Measurements from ENCODE around the gene PPP1R3E.

PPP1R3E gene

DNA sequence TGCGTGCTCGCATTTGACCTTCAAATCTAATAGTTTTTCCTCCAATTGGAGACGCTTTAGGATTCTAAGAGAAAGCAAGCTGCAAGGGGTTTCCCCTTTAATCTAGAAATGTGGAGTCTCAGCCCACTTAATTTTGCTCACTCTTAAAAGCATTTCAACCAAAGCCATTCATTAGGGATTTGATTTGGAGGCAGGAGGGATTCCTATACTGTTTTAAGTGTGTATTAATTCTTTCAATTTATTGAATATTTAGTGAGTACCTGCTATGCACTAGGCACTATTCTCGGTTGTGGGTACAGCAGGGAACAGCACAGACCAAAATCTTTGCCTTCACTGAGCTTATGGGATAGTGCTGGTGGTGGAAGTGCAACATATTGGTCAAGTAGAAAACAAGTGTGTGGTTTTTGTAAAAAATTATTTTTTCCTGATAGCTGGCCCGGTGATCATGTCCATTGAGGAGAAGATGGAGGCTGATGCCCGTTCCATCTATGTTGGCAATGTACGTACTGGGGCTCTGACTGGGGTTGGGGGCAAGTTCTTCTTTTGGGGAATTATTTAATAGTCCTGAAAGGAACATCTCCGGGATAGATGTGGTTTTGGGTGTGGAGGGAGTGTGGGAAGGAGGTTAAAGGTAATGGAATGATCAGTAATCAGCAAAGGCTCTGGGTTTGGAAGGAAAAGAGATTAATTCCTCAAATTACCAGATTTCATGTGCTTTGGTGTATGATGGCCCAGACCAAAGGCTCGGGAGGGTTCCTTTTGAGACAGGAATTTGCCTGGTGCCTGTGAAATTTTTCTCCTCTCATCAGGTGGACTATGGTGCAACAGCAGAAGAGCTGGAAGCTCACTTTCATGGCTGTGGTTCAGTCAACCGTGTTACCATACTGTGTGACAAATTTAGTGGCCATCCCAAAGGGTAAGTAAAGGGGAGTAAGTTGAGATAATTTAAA is 20.2 kb upstream of the PPP1R3E start:
- no peak for DNase-seq

DNA sequence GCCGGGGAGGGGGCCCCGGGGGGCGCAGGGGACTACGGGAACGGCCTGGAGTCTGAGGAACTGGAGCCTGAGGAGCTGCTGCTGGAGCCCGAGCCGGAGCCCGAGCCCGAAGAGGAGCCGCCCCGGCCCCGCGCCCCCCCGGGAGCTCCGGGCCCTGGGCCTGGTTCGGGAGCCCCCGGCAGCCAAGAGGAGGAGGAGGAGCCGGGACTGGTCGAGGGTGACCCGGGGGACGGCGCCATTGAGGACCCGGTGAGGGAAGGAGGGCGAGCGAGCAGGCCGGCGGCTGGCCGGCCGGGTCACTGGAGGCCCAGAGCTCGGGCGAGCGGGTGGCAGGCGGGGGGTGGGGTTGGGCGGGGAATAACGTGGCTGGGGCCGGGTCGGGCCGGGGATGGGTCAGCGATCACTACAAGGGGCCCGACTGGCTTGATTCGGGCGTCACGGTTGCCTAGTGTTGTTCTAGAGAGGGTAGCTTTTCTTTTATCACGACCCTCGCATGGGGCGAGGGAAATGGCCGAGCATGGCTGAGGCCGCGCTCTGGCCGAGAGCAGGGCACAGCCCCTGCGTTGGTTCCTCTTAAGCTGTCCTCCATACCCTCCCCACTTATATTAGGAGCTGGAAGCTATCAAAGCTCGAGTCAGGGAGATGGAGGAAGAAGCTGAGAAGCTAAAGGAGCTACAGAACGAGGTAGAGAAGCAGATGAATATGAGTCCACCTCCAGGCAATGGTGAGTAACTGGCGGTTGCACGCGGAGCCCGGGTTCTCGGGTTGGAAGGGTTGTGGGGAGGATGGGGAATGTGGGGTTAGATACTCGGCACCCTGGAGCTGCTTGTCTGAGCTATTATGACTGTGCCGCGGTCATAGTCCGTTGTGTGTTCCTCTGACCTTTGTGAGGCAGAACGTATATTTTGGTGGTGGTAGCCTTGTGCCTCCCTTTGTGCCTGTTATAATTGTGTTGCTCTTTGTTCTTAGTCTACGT is 19.2 kb upstream of the PPP1R3E start:
- peak; percentile 21 for DNase-seq

DNA sequence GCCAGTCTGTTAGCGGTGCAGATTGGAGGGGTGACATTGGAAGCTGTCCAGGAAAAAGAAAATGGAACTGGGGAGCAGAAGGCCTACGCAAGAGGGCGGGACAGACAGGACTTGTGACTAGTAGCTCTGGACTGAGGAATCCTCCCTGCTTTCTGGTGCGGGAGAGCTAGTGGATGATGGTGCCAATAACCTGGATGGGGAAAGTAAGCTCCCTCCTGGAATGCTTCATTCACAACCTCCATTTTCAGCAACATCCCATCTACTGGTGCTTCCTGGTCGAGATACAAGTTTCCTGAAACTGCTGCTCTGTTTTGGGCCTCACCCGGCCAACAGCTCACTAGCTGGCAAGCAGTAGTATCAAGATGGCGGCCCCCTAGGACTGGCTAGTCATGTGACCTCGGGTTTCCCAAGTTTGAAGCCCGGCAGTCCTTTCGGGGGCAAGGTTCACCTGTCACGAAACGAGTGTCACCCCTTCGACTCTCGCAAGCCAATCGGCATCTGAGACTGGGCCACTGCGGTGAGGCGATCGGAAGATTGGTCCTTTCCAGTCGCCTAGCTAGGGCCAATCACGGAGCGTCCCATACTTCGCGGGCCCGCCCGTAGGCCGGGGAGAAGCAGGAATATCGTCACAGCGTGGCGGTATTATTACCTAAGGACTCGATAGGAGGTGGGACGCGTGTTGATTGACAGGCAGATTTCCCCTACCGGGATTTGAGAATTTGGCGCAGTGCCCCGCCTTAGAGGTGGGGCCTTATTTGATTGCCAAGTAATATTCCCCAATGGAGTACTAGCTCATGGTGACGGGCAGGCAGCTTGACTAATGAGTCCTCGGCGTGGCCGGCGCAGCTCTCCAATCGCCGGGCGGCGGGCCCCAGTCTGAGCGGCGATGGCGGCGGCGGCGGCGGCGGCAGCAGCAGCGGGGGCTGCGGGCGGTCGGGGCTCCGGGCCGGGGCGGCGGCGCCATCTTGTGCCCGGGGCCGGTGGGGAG is 18.2 kb upstream of the PPP1R3E start, which contains the start of gene PABPN1:
TSS of gene PABPN1 (plus strand) at position 874 of the 988 bp plus-strand sequence. CDS start at position 887, 13 bp downstream.
- peak; percentile 100 for DNase-seq

DNA sequence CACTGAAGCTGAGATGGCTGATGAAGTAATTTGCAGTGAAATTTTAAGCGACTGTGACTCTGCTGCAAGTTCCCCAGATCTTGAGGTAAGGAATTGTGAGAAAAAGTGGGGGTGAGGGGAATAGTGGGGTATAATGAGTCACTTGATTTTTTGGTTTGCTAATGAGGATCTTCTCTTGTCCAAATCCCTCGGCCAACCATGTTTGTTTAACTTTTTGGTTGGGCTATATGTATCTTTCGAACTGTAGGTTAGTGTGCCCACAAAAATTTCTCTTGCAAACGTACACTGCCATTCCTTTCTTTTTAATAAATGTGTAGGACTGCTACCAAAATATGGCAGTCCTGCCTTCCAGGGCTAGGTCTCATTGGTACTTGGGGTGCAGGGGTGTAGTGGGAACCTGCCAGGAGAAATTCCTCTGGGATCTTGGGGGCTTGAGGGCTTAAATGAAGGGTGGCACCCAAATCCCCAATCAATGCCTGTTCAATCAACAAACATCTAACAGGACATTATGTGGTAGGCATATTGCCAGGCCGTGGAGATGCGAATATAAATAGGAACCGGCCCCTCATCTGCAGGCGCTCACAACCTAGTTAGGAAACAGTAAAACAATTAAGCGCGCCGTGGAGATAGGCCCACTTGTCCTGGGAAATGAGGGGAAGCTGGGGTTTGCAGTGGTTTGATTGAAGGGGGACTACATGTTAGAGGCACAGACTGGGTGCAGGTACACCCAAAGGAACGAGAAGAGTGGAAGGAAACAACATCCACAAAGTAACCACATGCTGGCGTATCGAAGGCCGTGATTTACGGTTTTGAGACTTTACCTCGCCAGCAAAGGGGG is 17.3 kb upstream of the PPP1R3E start:
- DNase-seq, result no peak

DNA sequence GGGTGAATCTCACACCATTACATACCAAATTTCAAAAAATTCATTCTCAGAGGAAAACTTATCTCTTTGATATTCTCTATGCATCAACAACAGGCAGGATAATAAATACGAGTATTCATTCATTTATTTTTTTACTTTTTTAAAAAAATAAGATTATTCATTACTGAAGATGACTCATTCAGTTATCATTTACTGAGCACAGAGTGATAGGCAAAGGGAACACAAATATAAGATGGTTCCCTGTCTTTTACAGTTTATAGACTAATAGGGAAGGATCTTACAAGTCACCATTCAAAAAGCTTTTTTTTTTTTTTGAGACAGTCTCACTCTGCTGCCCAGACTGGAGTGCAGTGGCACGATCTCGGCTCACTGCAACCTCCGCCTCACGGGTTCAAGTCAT is 13.6 kb upstream of the PPP1R3E start:
- DNase-seq, result no peak

DNA sequence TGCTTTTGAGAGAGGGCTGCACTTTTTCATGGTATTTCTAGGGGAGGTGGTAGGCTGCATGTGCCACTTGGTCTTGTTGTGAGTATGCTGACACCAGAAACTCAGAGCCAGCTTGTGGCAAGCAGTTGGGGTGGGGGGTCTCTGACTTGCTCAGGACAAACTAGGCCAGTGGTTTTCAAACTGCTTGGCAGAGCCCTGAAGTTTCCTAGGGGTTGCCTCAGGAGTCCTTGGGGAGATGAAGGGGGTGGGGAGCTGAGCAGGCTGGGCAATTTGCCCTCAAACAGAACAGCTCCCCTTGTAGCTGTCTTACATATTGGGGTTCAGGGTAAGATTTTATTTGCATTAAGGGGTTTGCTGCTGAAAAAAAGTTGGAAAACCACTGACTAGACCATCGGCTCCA is 7.9 kb upstream of the PPP1R3E start:
- DNase-seq, result no peak

DNA sequence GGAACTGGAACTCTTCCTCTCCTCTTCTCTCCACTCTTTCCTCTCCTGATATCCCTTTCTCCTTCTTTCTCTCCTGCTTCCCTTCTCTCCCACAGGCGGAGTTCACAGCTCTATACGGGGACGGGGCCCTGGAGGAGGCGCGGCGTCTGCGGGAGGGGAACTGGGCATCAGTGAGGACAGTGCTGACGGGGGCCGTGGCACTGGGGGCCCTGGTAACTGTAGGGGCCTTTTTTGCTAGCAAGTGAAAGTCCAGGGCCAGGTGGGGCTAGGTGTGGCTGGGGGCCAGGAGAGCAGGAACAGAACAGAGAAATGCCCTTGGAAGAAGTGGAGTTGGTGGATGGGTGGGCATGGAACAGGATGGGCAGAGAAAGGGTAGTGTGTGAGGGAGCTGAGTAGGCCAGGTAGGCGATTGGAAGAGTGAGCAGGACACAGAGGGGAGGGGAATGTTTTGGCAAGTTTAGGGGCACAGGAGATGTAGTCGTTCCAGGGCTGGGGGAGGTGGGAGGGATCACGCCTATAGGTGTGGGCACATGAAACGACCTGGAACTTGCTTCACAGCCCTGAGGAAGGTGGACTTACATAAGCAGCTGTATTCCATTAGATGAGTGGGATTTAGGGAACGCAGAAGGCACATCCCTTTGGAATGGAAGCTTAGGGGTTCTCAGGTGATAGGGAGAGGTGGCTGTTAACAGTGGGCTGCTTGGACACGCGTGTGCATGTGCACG is 6.2 kb upstream of the PPP1R3E start:
- no peak for DNase-seq

DNA sequence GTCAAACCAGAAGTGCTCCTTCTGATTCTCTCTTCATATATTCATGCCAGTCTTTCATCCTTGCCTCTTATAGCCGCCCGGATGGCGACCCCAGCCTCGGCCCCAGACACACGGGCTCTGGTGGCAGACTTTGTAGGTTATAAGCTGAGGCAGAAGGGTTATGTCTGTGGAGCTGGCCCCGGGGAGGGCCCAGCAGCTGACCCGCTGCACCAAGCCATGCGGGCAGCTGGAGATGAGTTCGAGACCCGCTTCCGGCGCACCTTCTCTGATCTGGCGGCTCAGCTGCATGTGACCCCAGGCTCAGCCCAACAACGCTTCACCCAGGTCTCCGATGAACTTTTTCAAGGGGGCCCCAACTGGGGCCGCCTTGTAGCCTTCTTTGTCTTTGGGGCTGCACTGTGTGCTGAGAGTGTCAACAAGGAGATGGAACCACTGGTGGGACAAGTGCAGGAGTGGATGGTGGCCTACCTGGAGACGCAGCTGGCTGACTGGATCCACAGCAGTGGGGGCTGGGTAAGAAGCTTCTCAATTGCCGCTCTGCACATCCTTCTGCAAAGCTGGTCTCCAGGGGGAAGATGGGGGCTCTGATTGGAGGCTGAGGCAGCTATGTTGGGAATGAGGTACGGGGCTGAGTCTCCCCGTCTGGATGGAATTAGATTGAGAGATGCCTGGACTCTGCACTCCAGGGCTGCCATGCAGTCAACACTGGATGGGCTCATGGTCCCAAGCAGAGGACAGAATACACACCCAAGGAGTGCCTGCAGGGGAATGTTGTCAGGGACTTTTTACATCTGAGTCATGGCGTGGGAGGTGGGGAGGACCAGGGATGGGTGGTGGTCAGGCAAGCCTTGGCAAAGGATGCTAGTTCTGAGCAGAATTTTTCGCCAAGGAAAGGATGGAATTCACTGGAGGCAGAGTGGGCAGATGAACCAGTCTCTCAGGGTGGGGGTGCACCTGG is 5.3 kb upstream of the PPP1R3E start:
- DNase-seq, result no peak

DNA sequence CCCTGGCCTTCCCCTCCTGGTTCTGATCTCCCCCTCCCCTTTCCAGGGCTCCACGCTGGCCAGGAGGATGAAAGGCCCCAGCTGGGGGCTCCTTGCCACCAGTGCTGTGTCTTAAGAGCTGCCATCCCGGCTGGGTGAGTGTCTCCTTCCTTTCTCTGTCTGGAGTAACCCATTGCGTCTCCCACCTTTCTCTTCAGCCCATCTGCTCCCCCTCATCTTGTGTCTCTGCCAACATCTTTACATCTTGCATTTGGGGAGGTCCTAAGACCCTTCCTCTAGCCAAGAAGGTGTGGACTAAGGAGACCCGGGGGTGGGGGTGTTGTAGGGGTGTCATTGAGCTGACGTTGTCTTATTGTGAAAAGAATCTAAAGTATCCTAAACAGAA is 4.5 kb upstream of the PPP1R3E start:
- no peak for DNase-seq

DNA sequence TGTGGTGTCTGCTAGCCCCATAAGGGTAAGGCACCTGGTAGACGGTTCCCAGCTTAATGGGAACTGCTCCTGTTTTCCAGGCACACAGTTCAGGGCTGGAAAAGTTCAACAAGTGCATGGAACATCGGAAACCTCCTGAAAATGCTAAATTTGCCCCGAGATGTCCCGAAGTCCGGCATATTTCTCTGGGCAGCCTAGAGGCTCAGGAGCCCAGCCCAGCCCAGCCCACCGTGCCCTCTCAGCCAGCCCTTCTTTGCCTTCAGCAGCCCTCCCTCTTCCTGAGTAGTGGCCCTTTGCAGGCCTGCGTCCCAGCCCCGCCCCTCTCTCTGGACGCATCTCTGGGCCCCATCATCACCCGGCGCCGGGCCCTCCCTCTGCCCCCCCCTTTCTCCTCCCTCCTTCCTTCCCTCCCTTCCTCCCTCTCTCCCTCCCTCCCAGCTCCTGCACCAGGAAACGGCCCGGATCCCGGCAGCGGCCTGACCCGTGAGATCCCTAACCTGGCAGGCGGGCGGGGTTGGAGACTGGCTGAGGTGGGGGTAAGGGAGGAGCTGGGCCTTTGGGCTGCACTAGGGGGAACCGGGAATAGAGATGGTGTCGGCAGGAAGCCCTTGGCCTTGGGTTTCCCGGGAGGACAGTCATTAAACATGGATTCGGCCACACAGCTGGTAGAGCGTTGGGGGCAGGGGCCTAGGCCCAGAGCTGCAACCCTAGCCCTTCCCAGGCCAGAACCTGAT is 3.9 kb upstream of the PPP1R3E start, which contains the start of gene BCL2L2:
TSS of gene BCL2L2 (plus strand) at position 422 of the 734 bp plus-strand sequence. CDS start 935 bp downstream, outside the sequence.
- DNase-seq, result peak; percentile 87

DNA sequence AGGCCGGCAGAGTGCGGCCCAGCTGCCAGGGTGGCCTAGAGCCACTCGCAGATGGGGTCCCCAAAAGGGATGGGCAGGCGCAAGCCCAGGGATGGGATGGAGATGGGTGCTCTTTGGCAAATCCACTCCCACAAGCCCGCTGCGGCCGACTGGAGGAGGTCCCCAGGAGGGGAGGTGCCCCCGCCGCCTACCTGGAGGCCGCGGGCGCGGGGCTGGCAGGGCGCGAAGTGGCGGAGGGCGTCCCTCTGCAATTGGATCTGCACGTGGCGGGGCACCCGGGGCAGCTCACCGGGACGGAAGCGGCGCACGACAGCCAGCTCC is 730 bp downstream of the PPP1R3E start:
- no peak for DNase-seq

DNA sequence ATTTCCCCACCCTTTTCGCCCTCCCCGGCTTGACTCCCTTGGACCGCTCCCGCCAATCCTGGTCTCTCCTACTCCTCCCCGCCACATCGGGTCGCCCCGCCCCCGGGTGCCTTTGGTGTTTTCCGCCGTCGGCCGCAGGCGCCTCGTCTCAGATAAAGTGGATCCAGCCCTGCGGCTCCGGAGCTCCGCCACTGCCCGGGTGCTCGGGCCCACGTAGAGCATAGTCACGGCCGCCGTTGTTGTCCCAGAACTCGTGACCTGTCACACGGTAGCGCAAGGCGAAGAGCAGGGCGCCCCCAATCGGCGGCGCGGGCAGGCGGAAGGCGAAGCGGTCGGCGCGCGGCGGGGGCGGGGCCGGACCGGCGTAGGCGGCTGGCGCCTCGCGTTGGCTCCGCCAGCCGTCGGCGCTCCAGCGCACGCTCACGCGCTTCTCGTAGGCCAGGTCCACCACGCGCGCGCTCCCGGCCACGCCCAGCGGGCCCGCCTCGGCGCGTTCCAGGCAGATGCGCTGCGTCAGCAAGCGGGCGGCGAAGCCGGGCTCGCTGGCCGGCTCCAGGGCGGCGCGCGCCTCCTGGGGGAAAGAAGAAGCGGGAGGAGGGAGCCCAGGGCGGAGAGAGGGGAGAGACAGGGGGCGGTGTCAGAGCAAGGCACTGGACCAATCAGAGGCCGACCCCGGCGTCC is 1.2 kb downstream of the PPP1R3E start:
- peak; percentile 97 for DNase-seq

DNA sequence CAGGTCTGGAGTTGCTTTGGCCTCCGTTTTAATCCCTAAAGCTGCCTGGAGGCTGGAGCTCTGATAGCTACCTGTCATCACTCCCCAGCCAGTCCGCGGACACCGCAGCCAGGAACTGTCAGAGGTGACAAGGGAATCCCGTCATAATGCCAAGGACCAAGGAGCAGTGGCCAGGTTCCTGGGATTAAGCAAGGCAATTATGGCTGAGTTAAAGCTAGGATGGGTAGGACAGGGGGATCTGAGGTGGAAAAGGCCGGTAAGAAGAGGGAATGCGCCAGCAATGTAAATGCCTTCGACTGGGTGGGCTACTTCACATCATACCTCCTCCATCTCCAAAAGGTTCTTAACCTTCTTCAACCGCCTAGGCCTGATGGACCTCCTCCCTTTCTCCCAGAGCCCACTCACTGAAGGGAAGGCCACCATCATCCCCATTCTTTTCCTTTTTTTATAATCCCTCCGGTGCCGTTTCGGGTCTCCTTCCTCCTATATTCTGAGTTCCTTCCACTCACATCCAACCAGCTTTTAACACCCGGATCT is 1.9 kb downstream of the PPP1R3E start:
- DNase-seq, result no peak

DNA sequence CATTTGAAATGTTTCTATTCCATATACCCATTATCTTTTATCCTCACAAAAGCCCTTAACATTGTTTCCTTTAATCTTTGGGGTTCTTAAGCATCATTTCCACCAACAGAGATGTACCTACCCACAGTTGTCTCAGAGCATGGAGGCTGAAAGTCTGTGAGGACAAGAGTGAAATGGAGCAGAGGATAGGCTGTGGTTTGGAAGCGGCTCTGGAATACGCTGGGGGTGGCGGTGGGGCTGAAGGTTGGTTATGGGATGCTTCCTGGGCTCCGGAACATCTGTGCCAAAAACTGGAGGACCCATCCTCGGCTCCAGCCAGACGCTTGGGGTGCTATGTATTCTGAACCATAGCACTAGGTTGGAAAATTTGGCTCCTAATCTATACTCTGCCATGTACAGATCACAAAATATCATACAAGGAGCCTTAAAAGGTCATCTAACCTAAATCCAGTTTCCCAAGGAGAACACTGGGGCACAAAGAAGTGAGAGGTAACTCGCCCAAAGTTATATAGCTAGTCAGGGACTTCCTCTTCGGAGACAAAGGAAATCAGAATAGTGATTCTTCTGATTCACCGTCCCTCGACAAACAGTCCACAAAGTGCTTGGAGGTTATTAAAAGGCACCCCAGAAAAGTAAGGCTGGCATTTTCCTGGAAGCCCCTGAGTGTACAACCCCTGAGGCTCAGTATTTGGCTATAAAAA is 2.5 kb downstream of the PPP1R3E start:
- no peak for DNase-seq

DNA sequence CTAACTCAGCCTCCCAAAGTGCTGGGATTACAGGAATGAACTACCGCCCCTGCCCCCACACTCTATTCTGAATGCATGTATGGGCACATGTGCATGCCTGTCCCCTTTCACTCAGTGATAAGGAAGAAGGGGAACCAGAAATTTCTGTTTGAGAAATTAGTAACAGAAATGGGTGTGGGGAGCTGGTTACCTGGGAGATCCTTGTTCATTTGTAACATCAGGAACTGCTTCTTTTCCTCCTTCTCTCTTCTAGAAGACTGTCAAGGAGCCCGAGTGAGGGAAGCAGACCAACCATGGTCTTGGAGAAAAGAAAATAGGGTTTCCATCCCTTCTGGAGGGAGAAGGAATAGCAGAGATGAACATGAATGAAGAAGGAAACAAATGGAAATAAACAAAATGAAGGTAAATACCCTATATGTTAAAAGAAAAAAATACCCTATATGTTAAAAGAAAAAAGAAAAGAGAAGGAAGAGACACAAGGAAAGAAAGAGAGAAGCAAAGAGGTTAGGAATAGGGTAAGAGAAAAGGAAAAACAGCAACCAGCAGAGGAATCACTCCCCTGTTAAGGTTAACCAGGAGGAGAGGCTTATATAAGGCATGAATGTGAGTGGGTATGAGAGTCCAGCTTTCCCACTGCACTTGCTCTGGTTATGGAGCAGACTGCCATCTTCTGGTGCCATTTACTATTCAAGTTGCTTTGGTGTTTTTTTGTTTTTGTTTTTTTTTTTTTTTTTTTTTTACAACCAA is 3.3 kb downstream of the PPP1R3E start:
- peak; percentile 61 for DNase-seq

DNA sequence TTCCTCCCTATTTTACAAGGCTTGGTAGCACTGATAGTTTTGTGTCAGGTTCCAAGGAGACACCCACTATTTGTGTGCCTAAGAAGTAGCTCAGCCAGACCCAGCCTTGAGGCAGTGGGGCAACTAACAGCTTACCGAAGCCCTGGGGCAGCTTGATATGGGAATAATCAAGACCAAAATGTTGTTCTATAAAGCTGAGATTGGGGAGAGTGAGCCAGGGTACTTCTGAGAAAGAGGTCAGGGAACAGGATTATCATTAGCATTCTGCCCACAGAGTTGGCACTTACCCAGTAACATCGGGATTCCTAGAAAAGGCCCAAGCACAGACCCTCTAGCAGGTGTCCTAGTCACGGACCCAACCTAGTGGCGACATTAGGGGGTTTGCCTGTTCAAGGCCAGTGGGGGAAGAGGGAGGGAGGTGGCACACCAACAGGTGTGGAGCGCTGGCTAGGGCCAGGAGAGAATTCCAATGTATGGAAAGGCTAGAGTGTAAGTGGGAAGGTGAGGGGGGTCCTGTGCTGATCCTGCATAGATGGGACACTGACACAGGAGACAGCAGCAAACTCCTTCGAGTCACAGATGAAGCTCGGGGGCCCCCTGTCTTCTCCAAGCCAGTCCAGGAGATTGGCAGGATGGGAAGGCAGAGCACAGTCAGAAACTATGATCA is 4.9 kb downstream of the PPP1R3E start:
- no peak for DNase-seq

Data from NCI-H1694 (cell line).